Kidney epithelial cell (primary cell): ENCODE results near the gene CTNNA3. TPM values are rescaled to one million over a fixed set of nuclear protein-coding genes. Genes with fewer than 3 reads are reported as not detected.
"Not testable (repeated sequence)": the region's sequence is repeated elsewhere in the genome, so short reads cannot be mapped to it uniquely, and the experiment has no call there.

Experiments used
- DNase-seq: peaks from one replicate; pipeline ENCODE4 v3.0.0-alpha.2; 2010; ENCODE audit warnings: low read depth
- H3K27me3 ChIP-seq: 2 replicates; pipeline ENCODE4 v1.6.0; 2011; ENCODE audit warnings: low read length; ENCODE audit not compliant: control insufficient read depth, insufficient read depth
- H3K36me3 ChIP-seq: 2 replicates; pipeline ENCODE4 v1.5.1; 2011; ENCODE audit warnings: low read length; ENCODE audit not compliant: control insufficient read depth, insufficient read depth
- H3K4me3 ChIP-seq: 2 replicates; pipeline ENCODE4 v1.5.1; 2011; ENCODE audit warnings: low read depth, mild to moderate bottlenecking, control low read depth, low read length
- total RNA-seq: library from RNA; depleted of rRNA; stranded (reverse); fragments of >200 nt; gene quantifications from 2 replicates; pipeline ENCODE4 v1.2.3, GENCODE V29; 2015
- TF ChIP-seq, protein P1 (sequence below): IDR thresholded peaks from 2 replicates; pipeline ENCODE4 v1.5.1; 2011; ENCODE audit warnings: mild to moderate bottlenecking, moderate library complexity, low read length, control low read depth, inconsistent platforms; ENCODE audit not compliant: insufficient read depth, poor library complexity, severe bottlenecking

Gene CTNNA3
- total RNA-seq, 1 donor from 2014 or later: 0.79 TPM

- no peaks in the 10 kb centered on the region for H3K36me3 ChIP-seq
- H3K27me3 ChIP-seq: no peaks in the 10 kb centered on the region
- no peak overlapping the region for H3K4me3 ChIP-seq
- TF ChIP-seq, protein P1, sequence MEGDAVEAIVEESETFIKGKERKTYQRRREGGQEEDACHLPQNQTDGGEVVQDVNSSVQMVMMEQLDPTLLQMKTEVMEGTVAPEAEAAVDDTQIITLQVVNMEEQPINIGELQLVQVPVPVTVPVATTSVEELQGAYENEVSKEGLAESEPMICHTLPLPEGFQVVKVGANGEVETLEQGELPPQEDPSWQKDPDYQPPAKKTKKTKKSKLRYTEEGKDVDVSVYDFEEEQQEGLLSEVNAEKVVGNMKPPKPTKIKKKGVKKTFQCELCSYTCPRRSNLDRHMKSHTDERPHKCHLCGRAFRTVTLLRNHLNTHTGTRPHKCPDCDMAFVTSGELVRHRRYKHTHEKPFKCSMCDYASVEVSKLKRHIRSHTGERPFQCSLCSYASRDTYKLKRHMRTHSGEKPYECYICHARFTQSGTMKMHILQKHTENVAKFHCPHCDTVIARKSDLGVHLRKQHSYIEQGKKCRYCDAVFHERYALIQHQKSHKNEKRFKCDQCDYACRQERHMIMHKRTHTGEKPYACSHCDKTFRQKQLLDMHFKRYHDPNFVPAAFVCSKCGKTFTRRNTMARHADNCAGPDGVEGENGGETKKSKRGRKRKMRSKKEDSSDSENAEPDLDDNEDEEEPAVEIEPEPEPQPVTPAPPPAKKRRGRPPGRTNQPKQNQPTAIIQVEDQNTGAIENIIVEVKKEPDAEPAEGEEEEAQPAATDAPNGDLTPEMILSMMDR: no peak
- no peak for DNase-seq
Observed at GRCh38 chr10:67541411-67541810, 154.6 kb downstream of the CTNNA3 start.

- TF ChIP-seq, protein P1: no peak
- no peaks in the 10 kb centered on the region for H3K36me3 ChIP-seq
- no peak for DNase-seq
- H3K27me3 ChIP-seq: no peaks in the 10 kb centered on the region
- H3K4me3 ChIP-seq: no peak overlapping the region
Observed at GRCh38 chr10:67539312-67539711, 156.7 kb downstream of the CTNNA3 start.

- Histone ChIP-seq H3K36me3 (no peaks in the 10 kb centered on the region), H3K27me3 (no peaks in the 10 kb centered on the region), H3K4me3 (no peak overlapping the region)
- TF ChIP-seq, protein P1: no peak
- DNase-seq: no peak
Observed at GRCh38 chr10:67537906-67538305, 158.1 kb downstream of the CTNNA3 start.

DNA sequence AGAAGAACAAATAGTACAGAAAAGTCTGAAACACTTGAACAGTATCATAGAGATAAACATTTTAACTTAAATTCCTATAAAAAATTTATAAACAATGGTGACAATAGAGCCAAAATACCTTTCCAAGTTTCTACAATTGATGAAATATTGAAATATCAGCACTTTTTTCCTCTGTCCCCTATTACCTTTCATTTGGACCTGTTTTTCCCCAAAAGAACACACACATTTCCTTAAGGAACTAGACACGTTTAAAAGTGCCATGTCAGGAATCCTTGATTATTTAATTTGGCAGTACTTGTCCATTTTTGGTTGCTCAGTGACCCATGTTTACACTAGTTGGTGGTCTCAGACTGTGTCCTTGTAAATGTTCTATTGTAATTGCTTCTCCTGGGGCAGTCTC lies 162.6 kb downstream of the CTNNA3 start:
- Histone ChIP-seq H3K4me3 (no peak overlapping the region), H3K36me3 (no peaks in the 10 kb centered on the region), H3K27me3 (no peaks in the 10 kb centered on the region)
- TF ChIP-seq, protein P1: no peak
- no peak for DNase-seq

DNA sequence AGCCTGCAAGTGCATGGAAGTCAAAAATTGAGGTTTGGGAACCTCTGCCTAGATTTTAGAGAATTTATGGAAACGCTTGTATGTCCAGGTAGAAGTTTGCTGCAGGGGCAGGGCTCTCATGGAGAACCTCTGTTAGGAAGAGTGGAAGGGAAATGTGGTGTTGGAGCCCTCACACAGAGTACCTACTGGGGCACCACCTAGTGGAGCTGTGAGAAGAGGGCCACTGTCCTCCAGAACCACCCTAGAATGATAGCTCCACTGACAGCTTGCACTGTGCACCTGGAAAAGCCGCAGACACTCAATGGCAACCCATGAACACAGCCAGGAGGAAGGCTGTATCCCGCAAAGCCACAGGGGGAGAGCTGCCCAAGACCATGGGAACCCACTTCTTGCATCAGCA lies 165.0 kb downstream of the CTNNA3 start:
- not testable (repeated sequence) for H3K27me3 ChIP-seq, DNase-seq, H3K36me3 ChIP-seq, H3K4me3 ChIP-seq

DNA sequence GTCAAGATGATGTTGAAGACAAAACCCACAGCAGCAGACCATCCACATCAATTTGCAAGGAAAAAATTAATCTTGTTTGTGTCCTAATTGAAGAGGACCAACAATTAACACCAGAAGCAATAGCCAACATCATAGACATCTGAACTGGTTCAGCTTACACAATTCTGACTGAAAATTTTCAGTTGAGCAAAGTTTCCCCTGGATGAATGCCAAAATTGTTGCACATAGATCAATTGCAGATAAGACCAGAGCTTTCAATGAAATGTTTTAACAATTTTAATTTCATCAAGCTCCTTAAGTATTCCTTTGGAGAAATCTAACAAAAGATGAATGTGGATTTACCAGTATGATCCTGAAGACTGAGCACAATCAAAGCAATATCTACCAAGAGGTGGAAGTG lies 168.6 kb downstream of the CTNNA3 start:
- DNase-seq: no peak
- TF ChIP-seq, protein P1: no peak
- Histone ChIP-seq H3K27me3 (no peaks in the 10 kb centered on the region), H3K36me3 (no peaks in the 10 kb centered on the region), H3K4me3 (no peak overlapping the region)
